GM18499 (cell line): ENCODE measurements around the gene FBXW8.
A peak's percentile ranks its signal among the peaks of the same experiment; 100 is the strongest.

Experiments used
- ATAC-seq: cut with Tn5 transposase; IDR thresholded peaks from one replicate; pipeline ENCODE4 v1.9.1; 2021; ENCODE audit warnings: moderate number of reproducible peaks; ENCODE audit not compliant: insufficient read depth, unreplicated experiment

FBXW8 gene

GRCh38 chr12:116885491-116885890 lies 25.3 kb upstream of the FBXW8 start:
- no peak for ATAC-seq

- ATAC-seq, result no peak
Measured at GRCh38 chr12:116887244-116887643, 23.5 kb upstream of the FBXW8 start.

DNA sequence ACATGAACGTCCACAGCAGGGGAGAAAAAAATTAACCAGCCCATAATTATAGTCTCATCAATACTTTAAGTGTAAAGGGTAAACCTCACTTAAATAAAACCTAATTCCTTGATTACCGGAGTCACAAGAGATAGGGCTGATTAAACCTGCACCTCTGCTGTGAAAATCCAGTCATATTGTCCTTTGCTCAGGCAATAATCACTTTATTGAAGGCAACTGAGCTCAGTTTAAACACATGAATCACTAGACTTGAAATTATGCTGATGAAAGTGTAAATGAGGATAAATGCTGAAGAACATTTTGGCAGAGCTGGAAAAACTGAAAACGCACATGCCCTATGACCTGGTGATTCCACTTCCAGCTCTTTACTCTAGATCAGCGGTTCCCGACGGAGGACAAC lies 22.9 kb upstream of the FBXW8 start:
- ATAC-seq, result no peak

GRCh38 chr12:116890330-116890729 lies 20.4 kb upstream of the FBXW8 start:
- no peak for ATAC-seq

DNA sequence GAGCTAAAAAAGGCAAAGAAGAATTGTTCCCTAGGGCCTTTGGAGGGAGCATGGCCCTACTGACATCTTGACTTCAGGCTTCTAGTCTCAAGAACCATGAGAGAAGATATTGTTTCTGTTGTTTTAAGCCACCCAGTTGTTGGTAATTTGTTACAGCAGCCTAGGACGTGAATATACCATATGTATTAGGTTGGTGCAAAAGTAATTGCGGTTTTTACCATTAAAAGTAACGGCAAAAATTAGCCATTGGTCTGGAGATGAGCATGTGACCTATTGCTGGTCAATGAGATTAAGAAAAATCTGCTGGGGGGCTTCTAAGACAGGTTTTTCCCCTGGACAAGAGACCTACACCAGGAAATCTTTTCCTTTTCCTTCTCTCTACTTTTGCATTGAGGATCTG lies 19.7 kb upstream of the FBXW8 start:
- no peak for ATAC-seq

- no peak for ATAC-seq
Measured at GRCh38 chr12:116892349-116893140, 18.2 kb upstream of the FBXW8 start.

GRCh38 chr12:116894913-116895312 lies 15.8 kb upstream of the FBXW8 start:
- ATAC-seq, result no peak

- no peak for ATAC-seq
Measured at GRCh38 chr12:116896411-116896924, 14.3 kb upstream of the FBXW8 start.

DNA sequence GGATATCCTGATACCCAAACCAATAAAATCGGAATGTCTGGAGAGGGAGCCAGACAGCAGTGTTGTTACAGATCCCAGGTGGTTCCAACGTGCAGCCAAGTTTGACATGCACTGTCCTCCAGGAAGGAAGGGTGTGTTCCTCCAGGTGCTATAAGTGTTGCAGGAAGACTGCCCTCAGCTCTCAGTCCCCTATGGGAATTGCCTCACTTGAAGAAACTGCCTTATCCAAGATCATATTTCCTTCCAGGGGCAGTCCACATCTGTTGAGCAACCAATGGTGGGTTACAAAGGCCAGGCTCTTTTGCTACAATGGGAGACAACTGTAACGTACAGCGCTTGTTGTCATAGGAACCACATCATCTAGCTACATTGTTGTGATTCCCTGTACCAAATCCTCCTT lies 13.3 kb upstream of the FBXW8 start:
- no peak for ATAC-seq

GRCh38 chr12:116898669-116899068 lies 12.1 kb upstream of the FBXW8 start:
- ATAC-seq, result no peak

- no peak for ATAC-seq
Measured at GRCh38 chr12:116901612-116902011, 9.1 kb upstream of the FBXW8 start.

DNA sequence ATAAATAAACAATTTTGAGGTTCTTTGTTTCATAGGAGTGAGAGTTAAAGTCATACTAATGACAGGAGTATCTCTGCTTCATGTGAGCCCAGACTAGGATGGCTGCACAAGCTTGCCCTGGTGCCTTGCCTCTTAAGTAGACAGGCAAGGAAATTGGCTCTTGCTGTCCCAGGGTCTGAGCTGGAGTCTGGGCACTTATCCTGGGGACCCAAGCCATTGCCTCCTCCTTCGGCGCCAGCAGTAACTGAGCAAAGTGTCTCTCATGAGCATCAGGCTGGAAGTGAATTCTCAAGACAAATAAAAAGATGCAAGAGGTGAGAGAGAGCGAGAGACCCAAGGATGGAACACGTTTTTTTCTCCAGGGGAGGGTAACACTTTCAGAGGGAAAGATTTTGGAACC lies 6.9 kb upstream of the FBXW8 start:
- ATAC-seq, result no peak

- ATAC-seq, result no peak
Measured at GRCh38 chr12:116906285-116906684, 4.5 kb upstream of the FBXW8 start.

DNA sequence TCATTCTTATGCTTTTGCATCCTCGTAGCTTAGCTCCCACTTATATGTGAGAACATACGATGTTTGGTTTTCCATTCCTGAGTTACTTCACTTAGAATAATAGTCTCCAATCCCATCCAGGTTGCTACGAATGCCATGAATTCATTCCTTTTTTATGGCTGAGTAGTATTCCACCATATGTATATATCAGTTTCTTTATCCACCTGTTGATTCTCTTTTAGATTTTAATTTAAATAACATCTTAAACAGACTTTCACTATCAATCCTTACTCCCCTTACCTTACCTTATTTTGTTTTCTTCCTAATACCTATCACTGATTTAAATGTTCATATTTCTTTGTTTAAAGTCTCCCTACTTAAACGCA lies 488 bp upstream of the FBXW8 start:
- no peak for ATAC-seq

DNA sequence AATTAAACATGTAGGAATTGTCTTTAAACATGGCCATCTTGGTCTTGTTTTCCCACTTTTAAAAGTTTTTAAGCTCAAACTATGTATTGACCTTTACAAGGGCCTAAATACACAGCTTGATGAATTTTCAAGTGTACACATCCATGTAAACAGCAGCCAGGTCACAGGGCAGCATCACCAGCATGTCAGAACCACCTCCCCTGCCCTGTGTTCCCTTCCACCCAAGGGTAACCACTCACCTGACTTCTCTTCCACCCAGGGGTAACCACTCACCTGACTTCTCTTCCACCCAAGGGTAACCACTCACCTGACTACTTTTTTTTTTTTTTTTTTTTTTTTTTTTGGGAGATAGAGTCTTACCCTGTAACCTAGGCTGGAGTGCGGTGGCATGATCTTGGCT lies 4.6 kb downstream of the FBXW8 start:
- no peak for ATAC-seq

DNA sequence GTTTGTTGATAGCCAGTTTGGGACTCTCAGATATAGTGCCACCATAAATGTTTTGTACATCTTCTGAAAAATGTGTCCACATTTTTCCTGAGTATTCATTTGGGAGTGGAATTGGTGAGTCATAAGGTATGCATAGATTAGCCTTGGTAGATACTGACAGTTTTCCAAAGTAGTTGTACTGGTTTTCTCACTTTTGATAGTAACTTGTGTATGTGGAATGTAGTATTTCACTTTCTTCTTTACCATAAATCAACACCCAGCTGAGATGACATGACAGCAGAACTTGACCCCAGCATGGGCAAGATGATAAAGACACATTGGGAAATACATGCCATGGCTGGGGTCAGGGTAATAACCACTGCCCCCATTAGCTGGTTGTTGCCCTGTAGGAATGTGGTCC lies 5.4 kb downstream of the FBXW8 start:
- ATAC-seq, result no peak

GRCh38 chr12:116916714-116917114 lies 6.0 kb downstream of the FBXW8 start:
- ATAC-seq, result peak; percentile 71

GRCh38 chr12:116918464-116918863 lies 7.7 kb downstream of the FBXW8 start:
- ATAC-seq, result no peak

DNA sequence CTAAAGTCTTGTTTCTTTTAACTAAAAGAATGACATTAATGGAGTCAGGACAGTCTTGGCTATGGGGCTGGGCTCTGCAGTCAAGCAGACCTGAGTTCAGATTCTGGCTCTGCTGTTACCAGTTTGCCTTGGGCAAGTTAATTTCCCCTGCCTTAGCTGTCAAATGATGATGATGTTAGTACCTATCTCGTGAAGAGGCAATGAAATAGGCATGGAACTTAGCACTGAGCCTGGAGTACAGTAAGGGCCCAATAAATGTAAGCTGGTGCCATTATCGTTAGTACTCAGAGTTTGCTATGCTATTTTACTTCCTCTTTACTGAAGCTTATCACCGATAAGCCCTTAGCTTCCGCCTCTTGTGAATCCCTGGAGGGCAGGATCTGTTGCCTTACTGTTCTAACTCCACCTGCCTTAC lies 8.5 kb downstream of the FBXW8 start:
- no peak for ATAC-seq

DNA sequence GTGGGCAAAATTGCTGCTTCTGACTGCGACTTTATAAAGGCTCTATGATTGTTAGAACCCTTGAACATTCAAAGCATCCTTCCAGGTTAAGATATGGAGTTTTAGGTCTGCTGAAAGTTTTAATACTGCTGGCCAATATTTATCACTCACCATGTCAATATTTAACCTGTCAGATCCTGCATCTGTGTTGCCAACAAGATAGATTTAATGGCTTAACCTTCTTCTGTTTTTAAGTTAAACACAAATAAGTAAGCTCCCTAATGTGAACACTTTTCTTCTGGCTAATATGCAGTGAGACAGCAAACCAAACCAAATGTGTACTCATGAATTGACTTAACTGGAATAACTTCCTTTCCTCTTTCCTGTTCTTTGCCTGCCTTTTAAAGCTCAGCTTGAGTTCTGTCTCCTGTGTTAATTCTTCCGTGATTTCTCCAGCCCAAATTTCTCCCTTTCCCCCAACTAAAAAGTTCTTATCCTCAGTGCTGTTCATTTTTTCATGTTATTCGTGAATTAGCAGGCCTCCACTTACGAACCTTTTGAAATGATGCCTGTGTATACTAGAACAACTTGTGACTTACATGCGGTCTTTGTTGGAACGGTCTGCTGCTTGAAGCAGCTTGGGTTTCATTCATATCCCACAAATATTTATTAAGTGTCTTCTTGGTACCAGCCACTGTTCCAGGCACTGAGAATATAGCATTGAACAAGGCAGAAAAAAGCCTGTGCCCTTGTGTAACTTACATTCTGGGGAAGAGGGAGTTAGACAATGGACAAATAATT lies 9.1 kb downstream of the FBXW8 start:
- ATAC-seq, result no peak

DNA sequence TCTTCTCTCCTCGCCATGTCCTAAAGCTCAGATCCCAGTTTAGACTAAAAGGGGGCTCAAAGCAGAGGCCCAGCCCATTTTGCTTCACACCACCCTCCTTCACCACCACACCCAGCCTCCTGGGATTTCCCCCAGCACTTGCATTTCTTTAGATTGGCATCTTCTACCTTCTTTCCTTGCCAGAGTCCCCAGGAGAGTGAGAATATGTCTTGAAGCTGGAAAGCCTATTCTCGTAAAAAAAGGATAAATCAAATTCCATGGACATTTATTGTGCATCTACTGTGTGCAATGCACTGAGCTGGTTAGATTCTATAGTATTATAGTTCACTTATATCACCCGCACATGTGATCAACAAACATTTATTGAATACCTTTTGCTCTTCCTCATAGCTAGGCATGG lies 10.2 kb downstream of the FBXW8 start:
- no peak for ATAC-seq
